Naive thymus-derived CD8-positive, alpha-beta T cell (primary cell): ENCODE results near the gene LRRC74B. TPM values are rescaled to one million over a fixed set of nuclear protein-coding genes. Genes with fewer than 3 reads are reported as not detected.
"Not testable (repeated sequence)": the region's sequence is repeated elsewhere in the genome, so short reads cannot be mapped to it uniquely, and the experiment has no call there.

Source experiments
- ATAC-seq, 2 donors: fragments of 150-1000 bp; cut with Tn5 transposase in 1 of 2; sonication (Bioruptor Pico), chemical (Tn5 transposase) in 1 of 2; 1 replicate in 1 of 2; 2 replicates in 1 of 2; pipeline ENCODE4 v1.10.0; 2021; ENCODE audit warnings: mild to moderate bottlenecking in 2 of 2, moderate library complexity in 2 of 2
- POLR2A ChIA-PET: fragments of 350-600 bp; sonication (Branson Sonifier 250); formaldehyde crosslinking; loops from one replicate; lab custom pipeline; 2021; ENCODE audit warnings: antibody characterized with exemption; lab: Charles Lee
- DNase-seq, 10 donors: peaks; one replicate each; pipeline versions ENCODE4 v3.0.0 to v3.0.0-alpha.2; 2020 to 2022
- H3K27ac Mint-ChIP-seq, 10 donors: one replicate each; pipeline ENCODE4 v1.8.0; 2020 to 2022; ENCODE audit warnings: mild to moderate bottlenecking in 10 of 10, mixed read lengths in 10 of 10, moderate library complexity in 4 of 10, inconsistent platforms in 1 of 10
- H3K27me3 Mint-ChIP-seq, 5 donors: one replicate each; pipeline ENCODE4 v1.8.0; 2021 to 2022; ENCODE audit warnings: mixed read lengths in 5 of 5
- H3K36me3 Mint-ChIP-seq, 3 donors: one replicate each; pipeline ENCODE4 v1.8.0; 2020 to 2022; ENCODE audit warnings: mixed read lengths in 3 of 3, mild to moderate bottlenecking in 2 of 3, inconsistent platforms in 1 of 3
- H3K4me1 Mint-ChIP-seq, 4 donors: one replicate each; pipeline ENCODE4 v1.8.0; 2021 to 2022; ENCODE audit warnings: mixed read lengths in 4 of 4
- H3K4me3 Mint-ChIP-seq, 10 donors: one replicate each; pipeline ENCODE4 v1.8.0; 2020 to 2022; ENCODE audit warnings: mild to moderate bottlenecking in 10 of 10, mixed read lengths in 10 of 10, moderate library complexity in 6 of 10, inconsistent platforms in 1 of 10
- H3K9me3 Mint-ChIP-seq, 9 donors: one replicate each; pipeline ENCODE4 v1.8.0; 2020 to 2022; ENCODE audit warnings: mixed read lengths in 9 of 9, mild to moderate bottlenecking in 3 of 9, inconsistent platforms in 1 of 9, moderate library complexity in 1 of 9
- polyA plus RNA-seq, 3 donors: library from polyadenylated mRNA; unstranded; fragments of 300-500 nt; fragmentation: Illumina TruSeq; gene quantifications; one replicate each; pipeline ENCODE4 v1.2.3, GENCODE V29; 2021
- total RNA-seq, 8 experiments: library from RNA in 2 of 8; stranded (reverse) in 2 of 8; gene quantifications; one replicate each; pipeline ENCODE4 v1.2.3 and lab custom pipeline; 2021 to 2026

The LRRC74B gene
- total and polyA plus RNA-seq, 5 experiments from 2014 or later, result 0.11 TPM; not detected in 4

GRCh38 chr22:21051831-21052400 is 6.2 kb downstream of the LRRC74B start:
- H3K4me1 Mint-ChIP-seq, result peaks cover 14 to 26% (median 20%) of the 10 kb centered on the region in 4 donors
- ATAC-seq, result no peak
- peak overlapping the region in 1 of 10 donors; percentile 15 for H3K27ac Mint-ChIP-seq
- H3K9me3 Mint-ChIP-seq, result no peaks in the 10 kb centered on the region
- peaks cover 0 to 3% (median 0%) of the 10 kb centered on the region in 5 donors for H3K27me3 Mint-ChIP-seq
- H3K4me3 Mint-ChIP-seq, result no peak overlapping the region
- POLR2A ChIA-PET, result interaction anchor here (0.8 kb wide), 1 partner anchor 1945 kb away, joined by 3 read pairs; no protein-coding TSS in a partner anchor
- no peaks in the 10 kb centered on the region for H3K36me3 Mint-ChIP-seq
- no peak for DNase-seq

- Mint-ChIP-seq H3K36me3 (no peaks in the 10 kb centered on the region), H3K27me3 (peaks cover 0 to 3% (median 0%) of the 10 kb centered on the region in 5 donors), H3K9me3 (no peaks in the 10 kb centered on the region), H3K4me3 (no peak overlapping the region), H3K4me1 (peaks cover 14 to 27% (median 20%) of the 10 kb centered on the region in 4 donors), H3K27ac (peak overlapping the region in 1 of 10 donors; percentile 43)
- DNase-seq, result no peak
- no peak for ATAC-seq
- POLR2A ChIA-PET, result interaction anchor here (0.8 kb wide), 1 partner anchor 1946 kb away, joined by 3 read pairs; no protein-coding TSS in a partner anchor
These were observed 7.1 kb downstream of the LRRC74B start for GRCh38 chr22:21052715-21053459.

- peaks cover 14 to 27% (median 20%) of the 10 kb centered on the region in 4 donors for H3K4me1 Mint-ChIP-seq
- ATAC-seq (no peak), DNase-seq (no peak)
- no peaks in the 10 kb centered on the region for H3K36me3 Mint-ChIP-seq
- H3K4me3 Mint-ChIP-seq, result peak overlapping the region in 2 of 10 donors; percentile 11 to 33
- no peaks in the 10 kb centered on the region for H3K9me3 Mint-ChIP-seq
- peaks cover 0 to 3% (median 0%) of the 10 kb centered on the region in 5 donors for H3K27me3 Mint-ChIP-seq
- POLR2A ChIA-PET, result no interaction called here
- peak overlapping the region in 3 of 10 donors; percentile 41 to 65 (median 46) for H3K27ac Mint-ChIP-seq
These were observed 8.4 kb downstream of the LRRC74B start for GRCh38 chr22:21054046-21054713.

GRCh38 chr22:21054714-21055563 is 9.2 kb downstream of the LRRC74B start:
- H3K27ac Mint-ChIP-seq, result peak overlapping the region in 2 of 10 donors; percentile 43 to 46
- no peaks in the 10 kb centered on the region for H3K9me3 Mint-ChIP-seq
- peaks cover 0 to 3% (median 0%) of the 10 kb centered on the region in 5 donors for H3K27me3 Mint-ChIP-seq
- ATAC-seq (no peak), DNase-seq (no peak)
- H3K36me3 Mint-ChIP-seq, result no peaks in the 10 kb centered on the region
- peak overlapping the region in 3 of 10 donors; percentile 19 to 77 (median 33) for H3K4me3 Mint-ChIP-seq
- H3K4me1 Mint-ChIP-seq, result peaks cover 14 to 27% (median 20%) of the 10 kb centered on the region in 4 donors
- POLR2A ChIA-PET, result no interaction called here

GRCh38 chr22:21055564-21055834 is 9.8 kb downstream of the LRRC74B start:
- DNase-seq (no peak), ATAC-seq (no peak)
- no peaks in the 10 kb centered on the region for H3K36me3 Mint-ChIP-seq
- no peaks in the 10 kb centered on the region for H3K9me3 Mint-ChIP-seq
- peak overlapping the region in 8 of 10 donors; percentile 51 to 82 (median 72) for H3K4me3 Mint-ChIP-seq
- H3K27me3 Mint-ChIP-seq, result peaks cover 0 to 3% (median 0%) of the 10 kb centered on the region in 5 donors
- peaks cover 14 to 27% (median 20%) of the 10 kb centered on the region in 4 donors for H3K4me1 Mint-ChIP-seq
- POLR2A ChIA-PET, result no interaction called here
- peak overlapping the region in 2 of 10 donors; percentile 17 to 77 for H3K27ac Mint-ChIP-seq

- peak in 1 of 10 donors; percentile 14 for DNase-seq
- Mint-ChIP-seq H3K27me3 (peaks cover 0 to 3% (median 0%) of the 10 kb centered on the region in 5 donors), H3K4me1 (peaks cover 14 to 27% (median 20%) of the 10 kb centered on the region in 4 donors), H3K27ac (peak overlapping the region in 5 of 10 donors; percentile 17 to 77 (median 65)), H3K9me3 (no peaks in the 10 kb centered on the region), H3K4me3 (peak overlapping the region; percentile 51 to 82 (median 72)), H3K36me3 (no peaks in the 10 kb centered on the region)
- POLR2A ChIA-PET, result no interaction called here
- peak; percentile 42 to 68 for ATAC-seq
These were observed 10.2 kb downstream of the LRRC74B start for GRCh38 chr22:21055880-21056319.

GRCh38 chr22:21060363-21060762 is 14.6 kb downstream of the LRRC74B start:
- H3K9me3 Mint-ChIP-seq, ATAC-seq, DNase-seq, POLR2A ChIA-PET, H3K27me3 Mint-ChIP-seq, H3K36me3 Mint-ChIP-seq, H3K4me3 Mint-ChIP-seq: not testable (repeated sequence)
- H3K27ac Mint-ChIP-seq, result peak overlapping the region in 1 of 10 donors; percentile 29
- H3K4me1 Mint-ChIP-seq, result peaks cover 11 to 16% (median 14%) of the 10 kb centered on the region in 4 donors

GRCh38 chr22:21061660-21062321 is 16.0 kb downstream of the LRRC74B start:
- DNase-seq, H3K9me3 Mint-ChIP-seq, H3K36me3 Mint-ChIP-seq, H3K27me3 Mint-ChIP-seq, ATAC-seq, H3K27ac Mint-ChIP-seq, POLR2A ChIA-PET, H3K4me3 Mint-ChIP-seq, H3K4me1 Mint-ChIP-seq: not testable (repeated sequence)

- H3K36me3 Mint-ChIP-seq, H3K27ac Mint-ChIP-seq, ATAC-seq, H3K9me3 Mint-ChIP-seq, H3K4me3 Mint-ChIP-seq, H3K27me3 Mint-ChIP-seq, DNase-seq, H3K4me1 Mint-ChIP-seq: not testable (repeated sequence)
- POLR2A ChIA-PET, result interaction anchor here (0.6 kb wide), 1 partner anchor 109 kb away, joined by 3 read pairs; no protein-coding TSS in a partner anchor
These were observed 18.7 kb downstream of the LRRC74B start for GRCh38 chr22:21064425-21064824.

GRCh38 chr22:21064917-21065864 is 19.4 kb downstream of the LRRC74B start:
- DNase-seq (no peak), ATAC-seq (no peak)
- Mint-ChIP-seq H3K27ac (peak overlapping the region in 1 of 10 donors; percentile 10), H3K36me3 (no peaks in the 10 kb centered on the region), H3K4me1 (no peaks in the 10 kb centered on the region), H3K9me3 (no peaks in the 10 kb centered on the region), H3K27me3 (peaks cover 0 to 2% (median 0%) of the 10 kb centered on the region in 5 donors), H3K4me3 (no peak overlapping the region)
- POLR2A ChIA-PET, result interaction anchor here (0.6 kb wide), 1 partner anchor 110 kb away, joined by 3 read pairs; no protein-coding TSS in a partner anchor
